Karpas-422 (cell line): ENCODE measurements around the gene ADGRA1. TPM values are rescaled to one million over a fixed set of nuclear protein-coding genes. Genes with fewer than 3 reads are reported as not detected.
"Not testable (repeated sequence)": the region's sequence is repeated elsewhere in the genome, so short reads cannot be mapped to it uniquely, and the experiment has no call there.

Experiments
- DNase-seq: peaks from one replicate; pipeline ENCODE4 v3.0.0-alpha.2; 2015
- H2AFZ ChIP-seq: fragments of 200-600 bp; sonication (generic); 2 replicates; pipeline ENCODE4 v1.6.1; 2014; ENCODE audit warnings: antibody characterized with exemption, low read length, mixed read lengths
- H3K27ac ChIP-seq: fragments of 200-600 bp; sonication (generic); 2 replicates; pipeline ENCODE4 v1.5.1; 2014; ENCODE audit warnings: mild to moderate bottlenecking, low read length, moderate library complexity
- H3K27me3 ChIP-seq: fragments of 200-600 bp; sonication (generic); 2 replicates; pipeline ENCODE4 v1.6.1; 2014; ENCODE audit warnings: low read length, mixed read lengths
- H3K36me3 ChIP-seq: fragments of 200-600 bp; sonication (generic); 2 replicates; pipeline ENCODE4 v1.6.1; 2014; ENCODE audit warnings: low read length, mixed read lengths; ENCODE audit not compliant: insufficient read depth
- H3K4me1 ChIP-seq: fragments of 200-600 bp; sonication (generic); 2 replicates; pipeline ENCODE4 v1.6.1; 2014; ENCODE audit warnings: mild to moderate bottlenecking, low read length, mixed read lengths
- H3K4me2 ChIP-seq: fragments of 200-600 bp; sonication (generic); 2 replicates; pipeline ENCODE4 v1.6.1; 2014; ENCODE audit warnings: low read length, low read depth, mild to moderate bottlenecking; ENCODE audit not compliant: poor library complexity, severe bottlenecking
- H3K4me3 ChIP-seq: fragments of 200-600 bp; sonication (generic); 2 replicates; pipeline ENCODE4 v1.5.1; 2014; ENCODE audit warnings: mild to moderate bottlenecking, antibody characterized with exemption, low read length, mixed read lengths
- H3K79me2 ChIP-seq: fragments of 200-600 bp; sonication (generic); 2 replicates; pipeline ENCODE4 v1.6.1; 2014; ENCODE audit warnings: mild to moderate bottlenecking, low read length, mixed read lengths
- H3K9ac ChIP-seq: fragments of 200-600 bp; sonication (generic); 2 replicates; pipeline ENCODE4 v1.6.0; 2014; ENCODE audit warnings: low read length
- H3K9me2 ChIP-seq: fragments of 200-600 bp; sonication (generic), shearing (Covaris generic); replicated peaks from 2 replicates; pipeline ENCODE4 v1.6.0; 2014; ENCODE audit warnings: mild to moderate bottlenecking, low read length, moderate library complexity; ENCODE audit not compliant: insufficient read depth
- H3K9me3 ChIP-seq: fragments of 300-700, 200-600 bp; sonication (generic); 2 replicates; pipeline ENCODE4 v1.6.1; 2014; ENCODE audit warnings: low read length, mixed read lengths
- H4K20me1 ChIP-seq: fragments of 200-600 bp; sonication (generic); 2 replicates; pipeline ENCODE4 v1.6.1; 2014; ENCODE audit warnings: mild to moderate bottlenecking, antibody characterized with exemption, low read length, low read depth; ENCODE audit not compliant: insufficient read depth
- total RNA-seq: library from RNA; depleted of rRNA; stranded (reverse); fragments of >200 nt; shearing (Covaris generic); gene quantifications from 2 replicates; pipeline ENCODE4 v1.2.3, GENCODE V29; 2014; ENCODE audit warnings: low replicate concordance

The ADGRA1 gene
- total RNA-seq, 1 experiment from 2014 or later, result not detected

GRCh38 chr10:133050371-133050770 lies 37.4 kb upstream of the ADGRA1 start:
- no peak overlapping the region for H3K27ac ChIP-seq
- no peaks in the 10 kb centered on the region for H3K79me2 ChIP-seq
- no peaks in the 10 kb centered on the region for H3K27me3 ChIP-seq
- DNase-seq, result no peak
- no peak overlapping the region for H3K4me2 ChIP-seq
- H4K20me1 ChIP-seq, result no peaks in the 10 kb centered on the region
- no peaks in the 10 kb centered on the region for H3K9me2 ChIP-seq
- H3K36me3 ChIP-seq, result no peaks in the 10 kb centered on the region
- H3K9ac ChIP-seq, result no peak overlapping the region
- H3K9me3 ChIP-seq, result no peaks in the 10 kb centered on the region
- H3K4me3 ChIP-seq, result no peak overlapping the region
- no peaks in the 10 kb centered on the region for H3K4me1 ChIP-seq
- H2AFZ ChIP-seq, result no peak overlapping the region

GRCh38 chr10:133052076-133052475 lies 35.6 kb upstream of the ADGRA1 start:
- Histone ChIP-seq H3K4me1 (no peaks in the 10 kb centered on the region), H3K4me3 (no peak overlapping the region), H2AFZ (no peak overlapping the region), H3K27ac (no peak overlapping the region), H3K79me2 (no peaks in the 10 kb centered on the region), H3K9me3 (no peaks in the 10 kb centered on the region), H3K36me3 (no peaks in the 10 kb centered on the region), H4K20me1 (no peaks in the 10 kb centered on the region), H3K4me2 (no peak overlapping the region), H3K9me2 (no peaks in the 10 kb centered on the region), H3K27me3 (no peaks in the 10 kb centered on the region), H3K9ac (no peak overlapping the region)
- DNase-seq, result no peak

GRCh38 chr10:133053527-133054133 lies 34.1 kb upstream of the ADGRA1 start:
- not testable (repeated sequence) for H3K79me2 ChIP-seq, H3K36me3 ChIP-seq, H3K4me2 ChIP-seq, H2AFZ ChIP-seq, H3K9ac ChIP-seq, H4K20me1 ChIP-seq, H3K9me3 ChIP-seq, DNase-seq, H3K27me3 ChIP-seq, H3K4me1 ChIP-seq, H3K27ac ChIP-seq, H3K4me3 ChIP-seq, H3K9me2 ChIP-seq

- no peak overlapping the region for H3K4me3 ChIP-seq
- H3K27me3 ChIP-seq, result no peaks in the 10 kb centered on the region
- H2AFZ ChIP-seq, result no peak overlapping the region
- no peak for DNase-seq
- H3K36me3 ChIP-seq, result no peaks in the 10 kb centered on the region
- no peaks in the 10 kb centered on the region for H3K79me2 ChIP-seq
- no peak overlapping the region for H3K27ac ChIP-seq
- no peaks in the 10 kb centered on the region for H3K4me1 ChIP-seq
- H3K9me3 ChIP-seq, result no peaks in the 10 kb centered on the region
- no peak overlapping the region for H3K9ac ChIP-seq
- H3K4me2 ChIP-seq, result no peak overlapping the region
- no peaks in the 10 kb centered on the region for H4K20me1 ChIP-seq
- no peaks in the 10 kb centered on the region for H3K9me2 ChIP-seq
Observed at GRCh38 chr10:133055470-133055869, 32.3 kb upstream of the ADGRA1 start.

- Histone ChIP-seq H3K9me3 (no peaks in the 10 kb centered on the region), H3K27ac (no peak overlapping the region), H2AFZ (no peak overlapping the region), H3K9me2 (no peaks in the 10 kb centered on the region), H3K4me3 (no peak overlapping the region), H3K4me2 (no peak overlapping the region), H3K9ac (no peak overlapping the region), H4K20me1 (no peaks in the 10 kb centered on the region), H3K36me3 (no peaks in the 10 kb centered on the region), H3K27me3 (no peaks in the 10 kb centered on the region), H3K4me1 (no peaks in the 10 kb centered on the region), H3K79me2 (no peaks in the 10 kb centered on the region)
- no peak for DNase-seq
Observed at GRCh38 chr10:133056001-133056400, 31.7 kb upstream of the ADGRA1 start.

GRCh38 chr10:133056651-133057178 lies 31.0 kb upstream of the ADGRA1 start:
- no peak overlapping the region for H3K4me2 ChIP-seq
- H4K20me1 ChIP-seq, result no peaks in the 10 kb centered on the region
- H3K27me3 ChIP-seq, result no peaks in the 10 kb centered on the region
- H3K9me2 ChIP-seq, result no peaks in the 10 kb centered on the region
- no peak overlapping the region for H2AFZ ChIP-seq
- no peaks in the 10 kb centered on the region for H3K79me2 ChIP-seq
- DNase-seq, result no peak
- H3K36me3 ChIP-seq, result no peaks in the 10 kb centered on the region
- no peak overlapping the region for H3K9ac ChIP-seq
- no peaks in the 10 kb centered on the region for H3K4me1 ChIP-seq
- no peak overlapping the region for H3K4me3 ChIP-seq
- no peak overlapping the region for H3K27ac ChIP-seq
- no peaks in the 10 kb centered on the region for H3K9me3 ChIP-seq

- H3K9ac ChIP-seq, result no peak overlapping the region
Observed at GRCh38 chr10:133058331-133059092, 29.2 kb upstream of the ADGRA1 start.

GRCh38 chr10:133059093-133059470 lies 28.6 kb upstream of the ADGRA1 start:
- Histone ChIP-seq H3K27ac (no peak overlapping the region), H3K9me2 (no peaks in the 10 kb centered on the region), H3K9ac (no peak overlapping the region), H3K27me3 (no peaks in the 10 kb centered on the region), H3K79me2 (no peaks in the 10 kb centered on the region), H3K4me3 (no peak overlapping the region), H3K9me3 (no peaks in the 10 kb centered on the region), H3K36me3 (no peaks in the 10 kb centered on the region), H4K20me1 (no peaks in the 10 kb centered on the region), H2AFZ (no peak overlapping the region), H3K4me2 (no peak overlapping the region), H3K4me1 (no peaks in the 10 kb centered on the region)
- DNase-seq, result no peak

More at GRCh38 chr10:133058331-133059092, 29.2 kb upstream of the ADGRA1 start:
- Histone ChIP-seq H3K9me2 (no peaks in the 10 kb centered on the region), H3K27me3 (no peaks in the 10 kb centered on the region), H2AFZ (no peak overlapping the region), H3K27ac (no peak overlapping the region), H3K9me3 (no peaks in the 10 kb centered on the region), H3K4me1 (no peaks in the 10 kb centered on the region), H3K4me2 (no peak overlapping the region), H3K4me3 (no peak overlapping the region), H4K20me1 (no peaks in the 10 kb centered on the region), H3K36me3 (no peaks in the 10 kb centered on the region), H3K79me2 (no peaks in the 10 kb centered on the region)
- DNase-seq, result no peak
